GM23338 (cell line): Measurements from ENCODE around the gene GPC5. TPM values are rescaled to one million over a fixed set of nuclear protein-coding genes. Genes with fewer than 3 reads are reported as not detected.

Experiments used
- ATAC-seq: fragments of 200-7000 bp; cut with Tn5 transposase; 3 replicates; pipeline ENCODE4 v1.9.1; 2020
- DNase-seq: peaks from one replicate; pipeline ENCODE4 v3.0.0-alpha.2; 2015; ENCODE audit warnings: low spot score
- H2AFZ ChIP-seq: fragments of 200-600 bp; sonication (generic); 2 replicates; pipeline ENCODE4 v1.8.0; 2016; ENCODE audit warnings: antibody characterized with exemption, mild to moderate bottlenecking, moderate library complexity
- H3F3A ChIP-seq: fragments of 200-600 bp; sonication (generic); replicated peaks from 2 replicates; pipeline ENCODE4 v1.8.0; 2017; ENCODE audit warnings: antibody characterized with exemption, mixed run types, low read depth
- H3K27ac ChIP-seq: fragments of 200-600 bp; sonication (generic); 2 replicates; pipeline ENCODE4 v1.6.1; 2016; ENCODE audit warnings: low read depth
- H3K27me3 ChIP-seq: fragments of 200-600 bp; sonication (generic); 2 replicates; pipeline ENCODE4 v1.8.0; 2016; ENCODE audit warnings: mild to moderate bottlenecking, mixed run types, moderate library complexity; ENCODE audit not compliant: insufficient read depth
- H3K36me3 ChIP-seq: fragments of 200-600 bp; sonication (generic); 2 replicates; pipeline ENCODE4 v1.8.0; 2016; ENCODE audit warnings: mild to moderate bottlenecking; ENCODE audit not compliant: insufficient read depth
- H3K4me1 ChIP-seq: fragments of 200-600 bp; sonication (generic); 2 replicates; pipeline ENCODE4 v1.8.0; 2016; ENCODE audit warnings: mild to moderate bottlenecking, moderate library complexity; ENCODE audit not compliant: insufficient read depth
- H3K4me2 ChIP-seq: fragments of 200-600 bp; sonication (generic); 2 replicates; pipeline ENCODE4 v1.7.1; 2017; ENCODE audit warnings: mixed run types
- H3K4me3 ChIP-seq: fragments of 200-600 bp; sonication (generic); 2 replicates; pipeline ENCODE4 v1.6.1; 2016; ENCODE audit warnings: mixed run types
- H3K79me2 ChIP-seq: fragments of 200-600 bp; sonication (generic); replicated peaks from 2 replicates; pipeline ENCODE4 v1.8.0; 2017; ENCODE audit warnings: mild to moderate bottlenecking; ENCODE audit not compliant: insufficient read depth
- H3K9me2 ChIP-seq: fragments of 200-600 bp; sonication (generic); 2 replicates; pipeline ENCODE4 v1.8.0; 2017; ENCODE audit not compliant: insufficient read depth
- H4K20me1 ChIP-seq: fragments of 200-600 bp; sonication (generic); replicated peaks from 2 replicates; pipeline ENCODE4 v1.8.0; 2017; ENCODE audit warnings: mild to moderate bottlenecking; ENCODE audit not compliant: insufficient read depth
- H3K27ac Mint-ChIP-seq: 2 replicates; pipeline ENCODE4 v1.8.0; 2020; ENCODE audit warnings: inconsistent platforms, mild to moderate bottlenecking, moderate library complexity, mixed read lengths
- H3K27me3 Mint-ChIP-seq: 3 replicates; pipeline ENCODE4 v1.8.0; 2022; ENCODE audit warnings: low read depth, mild to moderate bottlenecking, moderate library complexity, mixed read lengths, inconsistent platforms; ENCODE audit not compliant: insufficient read depth, poor library complexity
- H3K36me3 Mint-ChIP-seq: 3 replicates; pipeline ENCODE4 v1.8.0; 2021; ENCODE audit warnings: low read depth, mild to moderate bottlenecking, inconsistent platforms, moderate library complexity, mixed read lengths
- H3K4me1 Mint-ChIP-seq: 3 replicates; pipeline ENCODE4 v1.8.0; 2020; ENCODE audit warnings: mild to moderate bottlenecking, inconsistent platforms, mixed read lengths
- H3K4me3 Mint-ChIP-seq: 3 replicates; pipeline ENCODE4 v1.8.0; 2021; ENCODE audit warnings: moderate library complexity, mild to moderate bottlenecking, inconsistent platforms, mixed read lengths
- H3K9me3 Mint-ChIP-seq: 3 replicates; pipeline ENCODE4 v1.8.0; 2020; ENCODE audit warnings: moderate library complexity, mild to moderate bottlenecking, inconsistent platforms, mixed read lengths
- CREB1 ChIP-seq: fragments of 250-450 bp; sonication (Bioruptor Pico); IDR thresholded peaks from 2 replicates; pipeline ENCODE4 v1.5.0; 2020; ENCODE audit warnings: low read depth, mild to moderate bottlenecking, moderate library complexity
- NANOG ChIP-seq: IDR thresholded peaks from 2 replicates; pipeline ENCODE4 v1.6.1; 2016; ENCODE audit warnings: antibody characterized with exemption, borderline replicate concordance
- POLR2AphosphoS5 ChIP-seq: IDR thresholded peaks from 2 replicates; pipeline ENCODE4 v1.6.1; 2016; ENCODE audit warnings: antibody characterized with exemption, low read depth
- STAT1 ChIP-seq: IDR thresholded peaks from one replicate; pipeline ENCODE4 v1.6.1; 2016; ENCODE audit warnings: antibody characterized with exemption; ENCODE audit not compliant: unreplicated experiment
- ZNF331 ChIP-seq: fragments of 250-450 bp; sonication (Bioruptor Pico); IDR thresholded peaks from 2 replicates; pipeline ENCODE4 v1.5.0; 2020; ENCODE audit warnings: low read depth, mild to moderate bottlenecking, moderate library complexity
- polyA plus RNA-seq: library from polyadenylated mRNA; unstranded; fragments of >200 nt; fragmentation: Nextera tagmentation; extraction: Ambion mirVana; gene quantifications from 2 replicates; pipeline ENCODE4 v1.2.1, GENCODE V29; 2016
- total RNA-seq: library from RNA; depleted of rRNA; stranded (reverse); fragments of >200 nt; shearing (Covaris generic); gene quantifications from 2 replicates; pipeline ENCODE4 v1.2.3, GENCODE V29; 2014
- TF ChIP-seq, protein P1 (sequence below): IDR thresholded peaks from one replicate; pipeline ENCODE4 v1.6.1; 2018; ENCODE audit warnings: antibody characterized with exemption; ENCODE audit not compliant: unreplicated experiment
- TF ChIP-seq, protein P2 (sequence below), 2 experiments: fragments of 200-600 bp in 1 of 2; sonication (generic) in 1 of 2; conservative IDR thresholded peaks; 2 replicates each; pipeline versions ENCODE4 v1.5.1 to v1.6.1; 2016 to 2017; ENCODE audit warnings: antibody characterized with exemption in 2 of 2, low read depth in 2 of 2, mild to moderate bottlenecking in 2 of 2, moderate library complexity in 1 of 2
- TF ChIP-seq, protein P3 (sequence below): IDR thresholded peaks from 2 replicates; pipeline ENCODE4 v1.6.1; 2016; ENCODE audit warnings: antibody characterized with exemption

Gene GPC5
- total and polyA plus RNA-seq, 2 experiments from 2014 or later = 0.95 to 1.1 TPM

DNA sequence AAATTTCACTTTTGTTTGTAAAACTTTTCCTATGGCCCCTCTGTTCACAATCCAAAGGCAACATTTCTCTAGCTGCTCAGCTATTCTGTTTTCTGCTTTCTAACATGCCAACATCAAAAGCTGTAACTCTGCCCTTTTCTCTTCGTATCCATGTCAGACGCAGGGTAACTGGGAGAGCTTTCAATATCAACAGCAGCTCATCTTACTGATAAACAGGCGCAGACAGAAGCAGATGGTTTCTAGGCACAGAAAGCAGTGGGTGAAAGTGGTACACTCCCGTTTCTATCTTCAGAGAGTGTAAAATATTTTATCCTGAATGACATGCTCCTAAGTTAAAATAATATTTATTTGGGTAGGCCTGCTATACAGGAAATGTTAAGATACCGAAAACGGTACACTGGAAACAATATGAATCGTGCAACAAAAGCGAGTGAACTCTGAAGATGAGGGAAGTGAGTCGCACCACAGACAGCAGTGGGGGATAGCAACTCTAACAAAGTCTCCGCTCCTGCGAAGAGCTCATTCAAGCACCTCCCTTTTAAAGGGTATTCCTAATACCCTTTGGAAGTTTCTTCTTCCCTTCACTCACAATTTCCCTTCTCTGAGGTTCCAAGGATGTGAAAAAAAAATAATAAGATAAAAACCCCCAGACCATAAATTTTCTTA lies 798.3 kb downstream of the GPC5 start:
- no peak for ATAC-seq

DNA sequence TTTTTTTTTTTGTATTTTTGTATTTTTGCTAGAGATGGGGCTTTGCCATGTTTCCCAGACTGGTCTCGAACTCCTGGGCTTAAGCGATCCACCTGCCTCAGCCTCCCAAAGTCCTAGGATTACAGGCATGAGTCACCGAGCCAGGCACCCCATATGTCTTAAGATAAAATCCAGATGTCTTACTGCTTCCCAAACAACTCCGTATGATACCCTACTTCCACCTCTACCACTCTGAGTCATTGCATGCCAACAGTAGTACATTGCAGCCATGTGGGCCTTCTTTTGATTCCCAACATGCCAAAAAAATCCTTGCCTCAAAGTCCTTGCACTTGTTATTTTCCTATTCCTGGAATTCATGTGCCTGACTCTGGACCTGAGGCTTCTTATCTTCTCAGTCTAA lies 799.2 kb downstream of the GPC5 start:
- Histone ChIP-seq H3K27ac (no peak overlapping the region), H3K4me1 (no peaks in the 10 kb centered on the region), H3K4me3 (no peak overlapping the region), H2AFZ (no peak overlapping the region), H3K27me3 (no peaks in the 10 kb centered on the region), H3F3A (no peaks in the 10 kb centered on the region), H4K20me1 (no peaks in the 10 kb centered on the region), H3K4me2 (no peak overlapping the region), H3K79me2 (no peaks in the 10 kb centered on the region), H3K9me2 (no peaks in the 10 kb centered on the region), H3K36me3 (no peaks in the 10 kb centered on the region)
- no peaks in the 10 kb centered on the region; the same call in 2 of the 3 replicates for H3K9me3 Mint-ChIP-seq
- no peak overlapping the region for H3K4me3 Mint-ChIP-seq
- DNase-seq (no peak), ATAC-seq (no peak)
- H3K27ac Mint-ChIP-seq = no peak overlapping the region
- no peaks in the 10 kb centered on the region for H3K27me3 Mint-ChIP-seq
- H3K36me3 Mint-ChIP-seq = no peaks in the 10 kb centered on the region
- H3K4me1 Mint-ChIP-seq = no peaks in the 10 kb centered on the region
- no peak for TF ChIP-seq STAT1
- TF ChIP-seq CREB1 (CRISPR knock-in tag) = no peak
- no peak for TF ChIP-seq NANOG
- TF ChIP-seq, protein P1, sequence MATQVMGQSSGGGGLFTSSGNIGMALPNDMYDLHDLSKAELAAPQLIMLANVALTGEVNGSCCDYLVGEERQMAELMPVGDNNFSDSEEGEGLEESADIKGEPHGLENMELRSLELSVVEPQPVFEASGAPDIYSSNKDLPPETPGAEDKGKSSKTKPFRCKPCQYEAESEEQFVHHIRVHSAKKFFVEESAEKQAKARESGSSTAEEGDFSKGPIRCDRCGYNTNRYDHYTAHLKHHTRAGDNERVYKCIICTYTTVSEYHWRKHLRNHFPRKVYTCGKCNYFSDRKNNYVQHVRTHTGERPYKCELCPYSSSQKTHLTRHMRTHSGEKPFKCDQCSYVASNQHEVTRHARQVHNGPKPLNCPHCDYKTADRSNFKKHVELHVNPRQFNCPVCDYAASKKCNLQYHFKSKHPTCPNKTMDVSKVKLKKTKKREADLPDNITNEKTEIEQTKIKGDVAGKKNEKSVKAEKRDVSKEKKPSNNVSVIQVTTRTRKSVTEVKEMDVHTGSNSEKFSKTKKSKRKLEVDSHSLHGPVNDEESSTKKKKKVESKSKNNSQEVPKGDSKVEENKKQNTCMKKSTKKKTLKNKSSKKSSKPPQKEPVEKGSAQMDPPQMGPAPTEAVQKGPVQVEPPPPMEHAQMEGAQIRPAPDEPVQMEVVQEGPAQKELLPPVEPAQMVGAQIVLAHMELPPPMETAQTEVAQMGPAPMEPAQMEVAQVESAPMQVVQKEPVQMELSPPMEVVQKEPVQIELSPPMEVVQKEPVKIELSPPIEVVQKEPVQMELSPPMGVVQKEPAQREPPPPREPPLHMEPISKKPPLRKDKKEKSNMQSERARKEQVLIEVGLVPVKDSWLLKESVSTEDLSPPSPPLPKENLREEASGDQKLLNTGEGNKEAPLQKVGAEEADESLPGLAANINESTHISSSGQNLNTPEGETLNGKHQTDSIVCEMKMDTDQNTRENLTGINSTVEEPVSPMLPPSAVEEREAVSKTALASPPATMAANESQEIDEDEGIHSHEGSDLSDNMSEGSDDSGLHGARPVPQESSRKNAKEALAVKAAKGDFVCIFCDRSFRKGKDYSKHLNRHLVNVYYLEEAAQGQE = no peak
- TF ChIP-seq, protein P2, sequence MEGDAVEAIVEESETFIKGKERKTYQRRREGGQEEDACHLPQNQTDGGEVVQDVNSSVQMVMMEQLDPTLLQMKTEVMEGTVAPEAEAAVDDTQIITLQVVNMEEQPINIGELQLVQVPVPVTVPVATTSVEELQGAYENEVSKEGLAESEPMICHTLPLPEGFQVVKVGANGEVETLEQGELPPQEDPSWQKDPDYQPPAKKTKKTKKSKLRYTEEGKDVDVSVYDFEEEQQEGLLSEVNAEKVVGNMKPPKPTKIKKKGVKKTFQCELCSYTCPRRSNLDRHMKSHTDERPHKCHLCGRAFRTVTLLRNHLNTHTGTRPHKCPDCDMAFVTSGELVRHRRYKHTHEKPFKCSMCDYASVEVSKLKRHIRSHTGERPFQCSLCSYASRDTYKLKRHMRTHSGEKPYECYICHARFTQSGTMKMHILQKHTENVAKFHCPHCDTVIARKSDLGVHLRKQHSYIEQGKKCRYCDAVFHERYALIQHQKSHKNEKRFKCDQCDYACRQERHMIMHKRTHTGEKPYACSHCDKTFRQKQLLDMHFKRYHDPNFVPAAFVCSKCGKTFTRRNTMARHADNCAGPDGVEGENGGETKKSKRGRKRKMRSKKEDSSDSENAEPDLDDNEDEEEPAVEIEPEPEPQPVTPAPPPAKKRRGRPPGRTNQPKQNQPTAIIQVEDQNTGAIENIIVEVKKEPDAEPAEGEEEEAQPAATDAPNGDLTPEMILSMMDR (conservative IDR thresholded peaks at IDR 0.05; ENCODE audit: low read depth in 2 of 2) = no peak
- TF ChIP-seq, protein P3, sequence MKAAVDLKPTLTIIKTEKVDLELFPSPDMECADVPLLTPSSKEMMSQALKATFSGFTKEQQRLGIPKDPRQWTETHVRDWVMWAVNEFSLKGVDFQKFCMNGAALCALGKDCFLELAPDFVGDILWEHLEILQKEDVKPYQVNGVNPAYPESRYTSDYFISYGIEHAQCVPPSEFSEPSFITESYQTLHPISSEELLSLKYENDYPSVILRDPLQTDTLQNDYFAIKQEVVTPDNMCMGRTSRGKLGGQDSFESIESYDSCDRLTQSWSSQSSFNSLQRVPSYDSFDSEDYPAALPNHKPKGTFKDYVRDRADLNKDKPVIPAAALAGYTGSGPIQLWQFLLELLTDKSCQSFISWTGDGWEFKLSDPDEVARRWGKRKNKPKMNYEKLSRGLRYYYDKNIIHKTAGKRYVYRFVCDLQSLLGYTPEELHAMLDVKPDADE = no peak
- TF ChIP-seq ZNF331 (CRISPR knock-in tag) = no peak

More for the DNA sequence above, 798.3 kb downstream of the GPC5 start:
- no peak for TF ChIP-seq NANOG
- no peak for TF ChIP-seq POLR2AphosphoS5
- TF ChIP-seq, protein P3 = no peak
- Histone ChIP-seq H3K36me3 (no peaks in the 10 kb centered on the region), H3K27ac (no peak overlapping the region), H3K4me1 (no peaks in the 10 kb centered on the region), H4K20me1 (no peaks in the 10 kb centered on the region), H3K27me3 (no peaks in the 10 kb centered on the region), H3K79me2 (no peaks in the 10 kb centered on the region), H3F3A (no peaks in the 10 kb centered on the region), H2AFZ (peak overlapping the region; percentile 39; the same call in 1 of the 2 replicates), H3K4me3 (no peak overlapping the region), H3K9me2 (no peaks in the 10 kb centered on the region), H3K4me2 (no peak overlapping the region)
- no peak overlapping the region for H3K27ac Mint-ChIP-seq
- H3K4me1 Mint-ChIP-seq = no peaks in the 10 kb centered on the region
- H3K36me3 Mint-ChIP-seq = no peaks in the 10 kb centered on the region
- H3K27me3 Mint-ChIP-seq = no peaks in the 10 kb centered on the region
- DNase-seq = no peak
- no peak overlapping the region for H3K4me3 Mint-ChIP-seq
- H3K9me3 Mint-ChIP-seq = no peaks in the 10 kb centered on the region
